ENCODE data around the gene CRIP2.

DNA sequence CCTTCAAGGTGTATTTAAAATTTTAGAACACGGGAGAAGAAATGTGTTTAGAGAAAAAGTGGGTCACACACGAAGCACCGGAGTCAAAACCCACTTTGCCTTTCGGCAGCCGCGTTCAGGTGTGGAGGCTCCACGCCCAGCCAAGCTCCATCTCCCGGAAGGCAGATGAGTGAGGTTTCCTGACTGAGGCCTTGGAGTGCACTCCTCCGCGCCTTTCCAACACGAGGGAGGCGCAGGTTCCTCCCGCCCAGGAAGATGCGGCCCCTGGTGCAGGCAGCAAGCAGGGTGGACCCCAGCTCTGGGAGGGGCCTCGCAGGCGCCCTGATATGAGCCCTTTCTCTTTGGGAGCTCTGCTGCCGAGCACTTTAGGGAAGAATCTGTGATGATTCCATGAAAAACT lies 32.5 kb upstream of the CRIP2 start:
- TF ChIP-seq, protein P1, sequence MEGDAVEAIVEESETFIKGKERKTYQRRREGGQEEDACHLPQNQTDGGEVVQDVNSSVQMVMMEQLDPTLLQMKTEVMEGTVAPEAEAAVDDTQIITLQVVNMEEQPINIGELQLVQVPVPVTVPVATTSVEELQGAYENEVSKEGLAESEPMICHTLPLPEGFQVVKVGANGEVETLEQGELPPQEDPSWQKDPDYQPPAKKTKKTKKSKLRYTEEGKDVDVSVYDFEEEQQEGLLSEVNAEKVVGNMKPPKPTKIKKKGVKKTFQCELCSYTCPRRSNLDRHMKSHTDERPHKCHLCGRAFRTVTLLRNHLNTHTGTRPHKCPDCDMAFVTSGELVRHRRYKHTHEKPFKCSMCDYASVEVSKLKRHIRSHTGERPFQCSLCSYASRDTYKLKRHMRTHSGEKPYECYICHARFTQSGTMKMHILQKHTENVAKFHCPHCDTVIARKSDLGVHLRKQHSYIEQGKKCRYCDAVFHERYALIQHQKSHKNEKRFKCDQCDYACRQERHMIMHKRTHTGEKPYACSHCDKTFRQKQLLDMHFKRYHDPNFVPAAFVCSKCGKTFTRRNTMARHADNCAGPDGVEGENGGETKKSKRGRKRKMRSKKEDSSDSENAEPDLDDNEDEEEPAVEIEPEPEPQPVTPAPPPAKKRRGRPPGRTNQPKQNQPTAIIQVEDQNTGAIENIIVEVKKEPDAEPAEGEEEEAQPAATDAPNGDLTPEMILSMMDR (IDR thresholded peaks at IDR 0.05 in 4 of 5, conservative IDR thresholded peaks at IDR 0.05 in 1 of 5), result no peak
- TF ChIP-seq POLR2A (IDR thresholded peaks at IDR 0.05), result no peak

Data from gastrocnemius medialis (tissue), 4 donors.